Measurements from ENCODE around the gene OTUD4. TPM values are rescaled to one million over a fixed set of nuclear protein-coding genes. Genes with fewer than 3 reads are reported as not detected.
A peak's percentile ranks its signal among the peaks of the same experiment; 100 is the strongest.

The OTUD4 gene
- polyA plus RNA-seq, 1 donor = 37.0 TPM

GRCh38 chr4:145203410-145203809 lies 23.0 kb upstream of the OTUD4 start:
- Histone ChIP-seq H3K4me1 (ENCODE audit: control insufficient read depth, insufficient read depth, low read length) (no peaks in the 10 kb centered on the region), H3K36me3 (ENCODE audit: control insufficient read depth, insufficient read depth, low read length) (no peaks in the 10 kb centered on the region), H3K27me3 (ENCODE audit: control insufficient read depth, insufficient read depth, low read length) (no peaks in the 10 kb centered on the region), H3K4me3 (ENCODE audit: low read length) (no peak overlapping the region), H3K9me3 (ENCODE audit: control insufficient read depth, low read depth, low read length) (no peaks in the 10 kb centered on the region), H3K27ac (ENCODE audit: low read length) (no peak overlapping the region)
- DNase-seq = no peak
- 93% methylated on average over 3 of the region's 9 CpGs for WGBS (ENCODE audit: insufficient coverage, low lambda C conversion rate)

DNA sequence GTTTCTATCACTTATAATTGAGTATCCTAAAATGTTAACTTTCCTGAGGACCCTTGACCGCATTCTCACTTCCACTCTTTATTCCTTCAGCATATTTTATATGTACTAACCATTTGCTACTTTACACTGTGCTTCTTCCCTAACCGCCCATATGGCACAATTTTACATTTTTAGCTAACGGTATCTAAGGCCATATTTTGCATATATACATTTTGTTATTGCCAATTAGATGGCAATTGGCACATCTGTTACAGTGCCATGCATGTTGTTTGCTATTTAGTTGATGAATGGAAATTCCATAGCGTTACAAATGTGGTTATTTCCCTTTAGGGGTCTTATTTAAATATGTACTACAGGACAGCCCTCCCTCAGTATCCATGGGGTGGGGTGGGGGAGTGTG lies 20.0 kb upstream of the OTUD4 start:
- no peaks in the 10 kb centered on the region for H3K36me3 ChIP-seq (ENCODE audit: control insufficient read depth, insufficient read depth, low read length)
- DNase-seq = no peak
- WGBS (ENCODE audit: insufficient coverage, low lambda C conversion rate) = 80% methylated on average over 1 of the region's 4 CpGs

DNA sequence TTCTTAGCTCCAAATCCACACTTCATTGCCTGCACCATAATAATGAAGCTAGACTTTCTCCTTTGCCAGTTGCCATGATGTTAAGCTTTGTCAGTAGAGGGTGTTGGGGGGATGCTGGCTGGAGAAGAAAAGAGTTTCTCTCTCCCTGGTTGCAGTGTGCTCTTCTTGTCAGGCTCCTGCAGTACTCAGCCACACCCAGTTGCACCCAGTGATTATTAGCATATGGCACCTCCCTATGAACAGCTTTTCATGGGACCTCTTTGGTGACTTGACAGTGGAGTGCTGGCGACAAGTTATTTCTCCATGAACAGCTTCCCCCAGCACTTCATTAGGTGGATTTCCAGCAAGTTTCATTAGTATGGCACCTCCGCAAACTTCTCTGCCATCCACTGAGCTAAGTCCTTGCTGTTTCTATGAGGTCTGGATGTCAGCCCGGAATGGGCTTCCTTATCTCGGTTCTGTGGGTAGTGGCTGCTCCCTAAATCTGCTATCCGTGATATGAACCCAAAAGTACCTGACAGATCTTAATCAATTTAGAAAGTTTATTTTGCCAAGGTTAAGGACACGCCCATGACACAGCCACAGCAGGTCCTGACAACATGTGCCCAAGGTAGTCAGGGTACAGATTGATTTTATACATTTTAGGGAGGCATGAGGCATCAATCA lies 18.8 kb upstream of the OTUD4 start:
- no CpG with 5 or more reads among the region's 6 CpGs for WGBS (ENCODE audit: insufficient coverage, low lambda C conversion rate)
- Histone ChIP-seq H3K9me3 (ENCODE audit: control insufficient read depth, low read depth, low read length) (no peaks in the 10 kb centered on the region), H3K27me3 (ENCODE audit: control insufficient read depth, insufficient read depth, low read length) (no peaks in the 10 kb centered on the region), H3K27ac (ENCODE audit: low read length) (no peak overlapping the region), H3K4me3 (ENCODE audit: low read length) (no peak overlapping the region), H3K36me3 (ENCODE audit: control insufficient read depth, insufficient read depth, low read length) (no peaks in the 10 kb centered on the region), H3K4me1 (ENCODE audit: control insufficient read depth, insufficient read depth, low read length) (no peaks in the 10 kb centered on the region)
- no peak for DNase-seq

More for the DNA sequence above, 20.0 kb upstream of the OTUD4 start:
- no peak overlapping the region for H3K27ac ChIP-seq (ENCODE audit: low read length)
- no peak overlapping the region for H3K4me3 ChIP-seq (ENCODE audit: low read length)
- no peaks in the 10 kb centered on the region for H3K4me1 ChIP-seq (ENCODE audit: control insufficient read depth, insufficient read depth, low read length)
- no peaks in the 10 kb centered on the region for H3K9me3 ChIP-seq (ENCODE audit: control insufficient read depth, low read depth, low read length)
- no peaks in the 10 kb centered on the region for H3K27me3 ChIP-seq (ENCODE audit: control insufficient read depth, insufficient read depth, low read length)

GRCh38 chr4:145196747-145197146 lies 16.4 kb upstream of the OTUD4 start:
- H3K27ac ChIP-seq (ENCODE audit: low read length) = no peak overlapping the region
- H3K27me3 ChIP-seq (ENCODE audit: control insufficient read depth, insufficient read depth, low read length) = no peaks in the 10 kb centered on the region
- DNase-seq = no peak
- H3K36me3 ChIP-seq (ENCODE audit: control insufficient read depth, insufficient read depth, low read length) = no peaks in the 10 kb centered on the region
- H3K4me3 ChIP-seq (ENCODE audit: low read length) = no peak overlapping the region
- H3K9me3 ChIP-seq (ENCODE audit: control insufficient read depth, low read depth, low read length) = no peaks in the 10 kb centered on the region
- WGBS (ENCODE audit: insufficient coverage, low lambda C conversion rate) = no CpG with 5 or more reads among the region's 3 CpGs
- H3K4me1 ChIP-seq (ENCODE audit: control insufficient read depth, insufficient read depth, low read length) = no peaks in the 10 kb centered on the region

DNA sequence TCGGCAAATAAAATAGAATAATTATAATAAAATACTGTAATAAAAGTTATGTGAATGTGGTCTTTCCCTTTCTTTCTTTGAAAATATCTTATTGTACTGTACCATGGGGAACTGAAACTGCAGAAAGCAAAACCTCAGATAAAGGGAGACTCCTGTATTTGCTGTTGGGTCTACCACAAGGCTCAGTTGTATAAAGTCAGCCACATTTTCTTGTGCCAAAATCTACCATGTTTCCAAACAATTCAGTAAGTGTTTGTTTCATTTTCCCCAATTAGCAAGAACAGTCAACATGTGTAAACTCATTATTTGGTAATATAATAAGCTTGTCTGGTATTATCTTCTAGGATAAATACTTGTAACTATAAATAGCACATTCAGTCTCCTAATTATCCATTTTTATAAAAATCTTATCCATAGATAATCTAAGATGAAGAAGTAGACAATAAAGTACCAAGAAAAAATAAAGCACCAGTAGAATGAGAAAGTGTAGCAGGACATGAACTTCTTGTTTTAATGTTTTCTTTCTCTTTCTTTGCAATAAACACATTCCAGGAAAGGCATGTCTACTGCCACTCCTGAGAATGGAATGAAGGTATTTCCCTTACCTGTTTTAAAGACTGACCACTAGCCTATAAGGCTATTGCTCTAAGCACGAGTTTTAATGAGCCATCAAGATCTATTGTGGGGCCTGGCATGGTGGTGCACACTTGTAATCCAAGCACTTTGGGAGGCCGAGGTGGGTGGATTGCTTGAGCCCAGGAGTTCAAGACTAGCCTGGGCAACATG lies 15.0 kb upstream of the OTUD4 start:
- Histone ChIP-seq H3K27ac (ENCODE audit: low read length) (no peak overlapping the region), H3K9me3 (ENCODE audit: control insufficient read depth, low read depth, low read length) (no peaks in the 10 kb centered on the region), H3K36me3 (ENCODE audit: control insufficient read depth, insufficient read depth, low read length) (no peaks in the 10 kb centered on the region), H3K4me1 (ENCODE audit: control insufficient read depth, insufficient read depth, low read length) (no peaks in the 10 kb centered on the region), H3K4me3 (ENCODE audit: low read length) (no peak overlapping the region), H3K27me3 (ENCODE audit: control insufficient read depth, insufficient read depth, low read length) (no peaks in the 10 kb centered on the region)
- 100% methylated on average over 1 of the region's 3 CpGs for WGBS (ENCODE audit: insufficient coverage, low lambda C conversion rate)
- DNase-seq = peak; percentile 16 to 24

DNA sequence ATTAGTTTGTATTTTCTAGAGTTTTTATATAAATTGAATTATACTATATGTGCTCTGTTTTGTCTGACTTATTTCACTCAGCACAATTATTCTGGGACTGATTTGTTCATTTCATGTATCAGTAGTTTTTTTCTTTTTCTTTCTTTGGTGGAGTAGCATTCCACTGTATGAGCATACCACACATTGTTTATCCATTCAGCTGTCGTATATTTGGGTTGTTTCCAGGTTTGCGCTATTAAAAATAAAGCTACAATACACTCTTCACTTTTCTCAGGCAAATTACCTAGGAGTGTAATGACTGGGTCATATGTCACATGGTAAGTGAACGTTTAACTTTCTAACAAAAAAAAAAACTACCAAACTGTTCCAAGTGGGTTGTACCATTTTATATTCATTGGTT lies 9.6 kb upstream of the OTUD4 start:
- DNase-seq = no peak
- no peaks in the 10 kb centered on the region for H3K36me3 ChIP-seq (ENCODE audit: control insufficient read depth, insufficient read depth, low read length)

DNA sequence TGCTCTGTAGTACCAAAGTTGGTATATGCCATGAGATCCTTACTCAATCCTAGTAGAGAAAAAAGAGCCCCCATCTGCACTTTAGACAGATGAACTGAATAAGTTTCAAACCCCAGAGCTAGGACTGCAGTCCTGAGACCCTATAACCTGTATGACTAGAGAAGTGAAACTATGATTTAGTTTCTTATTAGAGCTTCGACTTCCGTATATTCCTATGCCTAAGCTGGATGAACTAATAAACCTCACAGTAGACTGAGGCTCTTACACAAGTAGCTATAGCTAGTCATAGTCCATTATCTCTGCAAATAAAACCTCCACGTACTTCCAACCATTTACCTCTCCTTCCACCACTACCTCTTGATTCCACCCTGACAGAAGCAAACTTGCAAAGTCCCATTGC lies 6.3 kb upstream of the OTUD4 start:
- Histone ChIP-seq H3K36me3 (ENCODE audit: control insufficient read depth, insufficient read depth, low read length) (no peaks in the 10 kb centered on the region), H3K4me3 (ENCODE audit: low read length) (no peak overlapping the region), H3K9me3 (ENCODE audit: control insufficient read depth, low read depth, low read length) (no peaks in the 10 kb centered on the region), H3K27ac (ENCODE audit: low read length) (no peak overlapping the region), H3K27me3 (ENCODE audit: control insufficient read depth, insufficient read depth, low read length) (no peaks in the 10 kb centered on the region), H3K4me1 (ENCODE audit: control insufficient read depth, insufficient read depth, low read length) (no peaks in the 10 kb centered on the region)
- no peak for DNase-seq
- no CpG with 5 or more reads among the region's 3 CpGs for WGBS (ENCODE audit: insufficient coverage, low lambda C conversion rate)

More for the DNA sequence above, 9.6 kb upstream of the OTUD4 start:
- Histone ChIP-seq H3K27ac (ENCODE audit: low read length) (no peak overlapping the region), H3K9me3 (ENCODE audit: control insufficient read depth, low read depth, low read length) (no peaks in the 10 kb centered on the region), H3K27me3 (ENCODE audit: control insufficient read depth, insufficient read depth, low read length) (no peaks in the 10 kb centered on the region), H3K4me1 (ENCODE audit: control insufficient read depth, insufficient read depth, low read length) (no peaks in the 10 kb centered on the region), H3K4me3 (ENCODE audit: low read length) (no peak overlapping the region)
- 100% methylated on average over 1 of the region's 3 CpGs for WGBS (ENCODE audit: insufficient coverage, low lambda C conversion rate)

GRCh38 chr4:145183581-145183980 lies 3.2 kb upstream of the OTUD4 start:
- no peak for DNase-seq
- Histone ChIP-seq H3K36me3 (ENCODE audit: control insufficient read depth, insufficient read depth, low read length) (no peaks in the 10 kb centered on the region), H3K4me1 (ENCODE audit: control insufficient read depth, insufficient read depth, low read length) (no peaks in the 10 kb centered on the region), H3K4me3 (ENCODE audit: low read length) (no peak overlapping the region), H3K27ac (ENCODE audit: low read length) (no peak overlapping the region), H3K27me3 (ENCODE audit: control insufficient read depth, insufficient read depth, low read length) (no peaks in the 10 kb centered on the region), H3K9me3 (ENCODE audit: control insufficient read depth, low read depth, low read length) (no peaks in the 10 kb centered on the region)
- WGBS (ENCODE audit: insufficient coverage, low lambda C conversion rate) = no CpG with 5 or more reads among the region's 2 CpGs

DNA sequence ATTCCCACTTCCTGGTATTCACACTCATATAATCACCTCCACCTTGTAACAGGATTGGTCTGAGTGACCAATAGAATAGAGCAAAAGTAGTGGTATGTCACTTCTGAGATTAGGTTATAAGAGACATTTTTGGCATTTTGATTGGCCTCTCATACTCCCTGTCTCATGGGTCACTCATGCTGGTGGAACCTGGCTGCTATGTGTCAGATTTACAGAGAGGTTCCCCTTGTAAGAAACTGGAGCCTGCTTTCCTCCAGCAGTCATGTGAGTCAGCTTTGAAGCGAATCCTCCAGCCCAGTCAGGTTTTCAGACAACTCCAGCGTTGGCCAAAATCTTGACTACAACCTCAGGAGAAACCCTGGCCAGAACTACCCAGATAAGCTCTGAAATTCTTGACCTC lies 2.6 kb upstream of the OTUD4 start:
- no peak overlapping the region for H3K4me3 ChIP-seq (ENCODE audit: low read length)
- WGBS (ENCODE audit: insufficient coverage, low lambda C conversion rate) = no CpG with 5 or more reads among the region's 2 CpGs
- H3K4me1 ChIP-seq (ENCODE audit: control insufficient read depth, insufficient read depth, low read length) = no peaks in the 10 kb centered on the region
- no peaks in the 10 kb centered on the region for H3K9me3 ChIP-seq (ENCODE audit: control insufficient read depth, low read depth, low read length)
- H3K27ac ChIP-seq (ENCODE audit: low read length) = no peak overlapping the region
- DNase-seq = no peak
- no peaks in the 10 kb centered on the region for H3K27me3 ChIP-seq (ENCODE audit: control insufficient read depth, insufficient read depth, low read length)
- H3K36me3 ChIP-seq (ENCODE audit: control insufficient read depth, insufficient read depth, low read length) = no peaks in the 10 kb centered on the region

GRCh38 chr4:145182222-145182621 lies 1.8 kb upstream of the OTUD4 start:
- H3K27ac ChIP-seq (ENCODE audit: low read length) = no peak overlapping the region
- WGBS (ENCODE audit: insufficient coverage, low lambda C conversion rate) = 100% methylated on average over 1 of the region's 2 CpGs
- no peak for DNase-seq
- H3K36me3 ChIP-seq (ENCODE audit: control insufficient read depth, insufficient read depth, low read length) = no peaks in the 10 kb centered on the region
- H3K4me3 ChIP-seq (ENCODE audit: low read length) = no peak overlapping the region
- no peaks in the 10 kb centered on the region for H3K9me3 ChIP-seq (ENCODE audit: control insufficient read depth, low read depth, low read length)
- peaks cover under 1% of the 10 kb centered on the region for H3K4me1 ChIP-seq (ENCODE audit: control insufficient read depth, insufficient read depth, low read length)
- H3K27me3 ChIP-seq (ENCODE audit: control insufficient read depth, insufficient read depth, low read length) = no peaks in the 10 kb centered on the region

Measured in large intestine (tissue), 3 donors.